ENCODE data around the gene TCF4.

Gene TCF4

DNA sequence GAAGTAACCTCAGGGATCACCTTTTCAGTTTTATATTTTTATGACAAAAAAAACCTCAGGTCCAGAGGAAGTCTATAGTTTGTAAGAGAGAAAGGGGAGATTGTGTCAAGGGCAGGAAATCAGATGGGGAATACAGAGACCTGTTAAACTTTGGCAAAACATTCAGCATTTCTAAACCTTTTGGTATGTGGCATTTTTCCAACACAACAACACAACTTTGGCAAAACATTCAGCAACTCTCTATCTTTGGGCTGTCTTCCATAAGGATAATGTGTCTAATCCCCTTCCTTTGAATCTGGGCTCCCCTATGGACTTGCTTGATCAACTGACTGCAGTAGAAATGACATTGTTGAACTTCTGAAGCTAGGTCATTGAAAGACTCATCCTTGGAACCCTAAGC lies 408.2 kb downstream of the TCF4 start:
- DNase-seq (ENCODE audit: low spot score) = no peak

DNA sequence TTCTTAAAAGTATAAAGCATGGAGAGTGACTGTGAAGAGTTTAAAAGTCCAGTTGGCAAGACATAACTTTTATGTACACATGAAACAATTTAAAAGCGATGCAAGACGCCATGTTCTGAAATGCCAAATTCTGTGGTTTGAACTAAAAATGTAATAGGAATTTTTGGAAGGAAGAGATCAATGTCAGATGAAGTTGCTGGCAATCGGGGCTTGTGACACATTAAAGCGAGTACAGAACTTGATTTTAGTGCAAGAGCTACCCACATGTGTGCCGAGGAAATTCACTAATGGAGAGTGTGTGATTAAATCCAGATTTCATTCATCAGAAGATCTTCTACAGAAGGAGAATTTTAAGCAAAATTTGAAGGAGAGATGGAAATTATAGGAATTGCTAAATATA lies 408.6 kb downstream of the TCF4 start:
- DNase-seq (ENCODE audit: low spot score) = no peak

DNA sequence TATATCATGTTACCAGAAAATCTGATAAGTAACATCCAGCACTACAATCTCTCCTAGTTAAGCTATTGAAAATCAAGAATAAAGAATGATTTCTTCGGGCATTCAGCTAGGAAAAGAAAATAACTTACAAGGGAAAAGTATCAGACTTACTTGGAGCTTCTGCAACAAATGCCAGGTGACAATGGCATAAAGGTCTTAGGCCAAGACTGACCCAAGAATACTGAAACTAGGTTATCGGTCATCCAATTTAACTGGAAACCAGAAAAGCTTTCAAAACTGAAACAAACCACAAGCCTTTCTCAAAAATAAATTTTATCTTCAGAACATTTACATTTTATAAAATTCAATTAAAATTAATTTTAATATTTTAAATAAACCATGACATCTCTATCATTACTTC lies 414.7 kb downstream of the TCF4 start:
- DNase-seq (ENCODE audit: low spot score) = no peak

All from ecto neural progenitor cell (in vitro differentiated cells).